PFSK-1 (cell line): ENCODE measurements around the gene TTLL5.

Experiments
- POLR2AphosphoS5 ChIP-seq: IDR thresholded peaks from 2 replicates; pipeline ENCODE4 v1.6.1; 2012; ENCODE audit warnings: low read depth, mild to moderate bottlenecking, control low read depth, low read length, moderate library complexity
- SIN3A ChIP-seq: IDR thresholded peaks from 2 replicates; pipeline ENCODE4 v1.6.1; 2012; ENCODE audit warnings: mild to moderate bottlenecking, low read length, moderate library complexity, borderline replicate concordance; ENCODE audit not compliant: insufficient read depth
- TAF1 ChIP-seq: IDR thresholded peaks from 2 replicates; pipeline ENCODE4 v1.6.1; 2012; ENCODE audit warnings: low read length, control low read depth, borderline replicate concordance; ENCODE audit not compliant: insufficient read depth

GRCh38 chr14:75822522-75823141 is 161.6 kb downstream of the TTLL5 start:
- no peak for TF ChIP-seq POLR2AphosphoS5
- TF ChIP-seq TAF1, result no peak
- no peak for TF ChIP-seq SIN3A
